ENCODE results near the gene MRPS11. TPM values are rescaled to one million over a fixed set of nuclear protein-coding genes. Genes with fewer than 3 reads are reported as not detected.
"Not testable (repeated sequence)": the region's sequence is repeated elsewhere in the genome, so short reads cannot be mapped to it uniquely, and the experiment has no call there.

The MRPS11 gene
- total RNA-seq, 4 donors from 2014 or later = 4.4 to 32.8 (median 18.9) TPM

DNA sequence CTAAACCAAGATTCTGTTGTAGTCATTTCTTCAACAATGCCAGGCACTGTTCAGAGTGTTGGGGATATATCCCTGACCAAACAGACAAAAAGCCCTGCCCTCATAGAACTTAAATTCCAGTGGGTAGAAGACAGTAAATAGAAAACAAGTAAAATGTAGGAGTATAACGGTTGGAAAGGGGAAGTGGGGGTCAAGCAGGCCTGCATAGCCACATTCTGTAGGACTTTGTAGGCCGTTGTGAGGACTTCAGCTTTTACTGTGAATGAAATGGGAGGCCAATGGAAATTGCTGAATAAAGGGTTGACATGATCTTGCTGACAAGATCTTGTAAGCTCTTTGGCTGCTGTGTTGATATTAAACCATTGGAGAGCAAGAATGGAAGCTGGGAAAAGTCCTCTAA, 1.8 kb downstream of the MRPS11 start:
- H3K27me3 ChIP-seq = no peaks in the 10 kb centered on the region
- H3K4me1 ChIP-seq = no peaks in the 10 kb centered on the region
- no peaks in the 10 kb centered on the region for H3K36me3 ChIP-seq
- no peak for DNase-seq
- no peak overlapping the region for H3K4me3 ChIP-seq
- intact Hi-C loops (cut with DNase I; ENCODE audit: low total_unique reads) = no loop called here
- TF ChIP-seq, protein P1, sequence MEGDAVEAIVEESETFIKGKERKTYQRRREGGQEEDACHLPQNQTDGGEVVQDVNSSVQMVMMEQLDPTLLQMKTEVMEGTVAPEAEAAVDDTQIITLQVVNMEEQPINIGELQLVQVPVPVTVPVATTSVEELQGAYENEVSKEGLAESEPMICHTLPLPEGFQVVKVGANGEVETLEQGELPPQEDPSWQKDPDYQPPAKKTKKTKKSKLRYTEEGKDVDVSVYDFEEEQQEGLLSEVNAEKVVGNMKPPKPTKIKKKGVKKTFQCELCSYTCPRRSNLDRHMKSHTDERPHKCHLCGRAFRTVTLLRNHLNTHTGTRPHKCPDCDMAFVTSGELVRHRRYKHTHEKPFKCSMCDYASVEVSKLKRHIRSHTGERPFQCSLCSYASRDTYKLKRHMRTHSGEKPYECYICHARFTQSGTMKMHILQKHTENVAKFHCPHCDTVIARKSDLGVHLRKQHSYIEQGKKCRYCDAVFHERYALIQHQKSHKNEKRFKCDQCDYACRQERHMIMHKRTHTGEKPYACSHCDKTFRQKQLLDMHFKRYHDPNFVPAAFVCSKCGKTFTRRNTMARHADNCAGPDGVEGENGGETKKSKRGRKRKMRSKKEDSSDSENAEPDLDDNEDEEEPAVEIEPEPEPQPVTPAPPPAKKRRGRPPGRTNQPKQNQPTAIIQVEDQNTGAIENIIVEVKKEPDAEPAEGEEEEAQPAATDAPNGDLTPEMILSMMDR (IDR thresholded peaks at IDR 0.05) = no peak
- no peak for TF ChIP-seq POLR2A (IDR thresholded peaks at IDR 0.05)
- H3K9me3 ChIP-seq = no peaks in the 10 kb centered on the region
- H3K27ac ChIP-seq = no peak overlapping the region

DNA sequence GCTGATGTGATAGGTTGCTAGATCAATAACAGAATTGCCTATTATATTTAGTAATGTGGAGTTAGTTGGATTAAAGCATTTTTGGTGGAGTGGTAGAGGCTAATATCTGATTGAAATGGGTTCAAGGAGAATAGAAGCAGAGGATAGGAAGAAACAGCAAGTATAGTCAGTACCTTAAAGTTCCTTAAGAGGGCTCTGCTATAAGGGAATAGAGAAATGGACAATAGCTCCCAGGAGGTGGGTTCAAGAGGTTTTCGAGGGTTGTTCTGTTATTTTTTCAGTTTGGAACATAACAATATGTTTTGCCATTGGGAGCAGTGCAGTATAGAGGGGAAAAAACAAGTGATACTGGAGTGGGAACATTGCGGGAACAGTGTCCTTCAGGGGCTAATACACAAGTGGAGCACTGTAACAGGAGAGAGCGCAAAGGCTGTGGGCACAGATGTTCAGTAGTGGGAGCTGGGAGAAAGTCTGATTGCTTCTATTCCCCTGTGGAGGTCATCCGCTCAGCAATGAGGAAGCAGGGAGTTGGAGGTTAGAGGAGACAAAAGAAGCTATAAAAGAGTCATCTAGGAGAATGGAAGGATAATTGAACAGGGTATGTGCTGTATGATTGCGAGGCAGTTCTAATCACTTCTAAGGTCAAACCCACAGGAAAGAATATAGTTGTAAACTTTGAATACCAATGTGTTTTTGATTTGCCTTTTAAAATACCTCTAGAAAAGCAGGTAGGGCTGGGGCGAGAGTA, 3.3 kb downstream of the MRPS11 start:
- no peaks in the 10 kb centered on the region for H3K9me3 ChIP-seq
- no peak overlapping the region for H3K27ac ChIP-seq
- intact Hi-C loops (cut with DNase I; ENCODE audit: low total_unique reads) = no loop called here
- no peak overlapping the region for H3K4me3 ChIP-seq
- no peak for TF ChIP-seq POLR2A (IDR thresholded peaks at IDR 0.05)
- TF ChIP-seq, protein P1 (IDR thresholded peaks at IDR 0.05) = no peak
- H3K27me3 ChIP-seq = no peaks in the 10 kb centered on the region
- H3K36me3 ChIP-seq = no peaks in the 10 kb centered on the region
- no peaks in the 10 kb centered on the region for H3K4me1 ChIP-seq
- DNase-seq = no peak

DNA sequence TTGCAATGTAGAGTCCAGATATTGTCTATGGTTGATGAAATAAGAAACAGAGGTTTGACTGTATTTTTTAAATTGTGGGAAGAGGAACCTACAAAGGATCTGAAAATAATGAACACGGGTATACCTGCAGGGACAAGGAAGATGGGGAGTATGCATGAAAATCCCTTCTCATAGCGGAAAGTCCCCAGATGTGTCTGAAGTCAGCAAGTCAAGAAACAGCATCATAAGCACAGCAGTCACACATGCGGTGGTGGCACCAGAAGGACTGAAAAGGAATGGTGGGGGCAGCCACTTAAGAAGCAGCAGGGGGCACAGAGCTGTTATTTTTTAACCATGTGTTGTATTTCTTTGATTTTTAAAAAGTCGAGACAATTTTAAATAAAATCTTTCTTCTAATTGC, 4.7 kb downstream of the MRPS11 start:
- no peaks in the 10 kb centered on the region for H3K36me3 ChIP-seq

DNA sequence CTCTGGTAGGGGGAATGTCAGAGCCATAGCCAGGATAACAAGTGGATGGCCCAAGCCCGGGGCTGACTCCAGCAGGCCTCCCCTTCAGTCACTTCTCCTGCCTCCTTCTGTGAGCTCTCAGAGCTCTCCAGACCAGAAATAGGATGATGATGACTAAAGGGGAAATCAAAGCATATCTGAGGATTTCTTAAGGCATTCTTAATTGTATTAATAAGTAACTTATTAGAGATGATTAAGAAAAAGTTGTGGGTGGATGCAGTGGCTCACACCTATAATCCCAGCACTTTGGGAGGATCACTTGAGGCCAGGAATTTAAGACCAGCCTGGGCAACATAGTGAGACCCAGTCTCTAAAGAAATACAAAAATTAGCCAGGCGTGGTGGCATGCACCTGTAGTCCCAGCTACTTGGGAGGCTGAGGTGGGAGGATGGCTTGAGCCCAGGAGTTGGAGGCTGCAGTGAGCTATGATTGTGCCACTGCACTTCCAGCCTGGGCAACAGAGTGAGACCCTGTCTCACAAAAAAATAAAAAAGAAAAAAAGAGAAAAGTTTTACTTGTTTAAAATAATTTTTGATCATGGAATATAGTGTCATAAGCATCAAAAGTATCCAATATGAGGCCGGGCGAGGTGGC, 6.3 kb downstream of the MRPS11 start:
- intact Hi-C loops (cut with DNase I; ENCODE audit: low total_unique reads); H3K36me3 ChIP-seq; DNase-seq: not testable (repeated sequence)

More for the DNA sequence above, 4.7 kb downstream of the MRPS11 start:
- no peak for TF ChIP-seq POLR2A (IDR thresholded peaks at IDR 0.05)
- TF ChIP-seq, protein P1 (IDR thresholded peaks at IDR 0.05) = no peak
- Histone ChIP-seq H3K27me3 (no peaks in the 10 kb centered on the region), H3K4me3 (no peak overlapping the region), H3K4me1 (no peaks in the 10 kb centered on the region), H3K9me3 (no peaks in the 10 kb centered on the region), H3K27ac (no peak overlapping the region)
- intact Hi-C loops (cut with DNase I; ENCODE audit: low total_unique reads) = no loop called here
- no peak for DNase-seq

DNA sequence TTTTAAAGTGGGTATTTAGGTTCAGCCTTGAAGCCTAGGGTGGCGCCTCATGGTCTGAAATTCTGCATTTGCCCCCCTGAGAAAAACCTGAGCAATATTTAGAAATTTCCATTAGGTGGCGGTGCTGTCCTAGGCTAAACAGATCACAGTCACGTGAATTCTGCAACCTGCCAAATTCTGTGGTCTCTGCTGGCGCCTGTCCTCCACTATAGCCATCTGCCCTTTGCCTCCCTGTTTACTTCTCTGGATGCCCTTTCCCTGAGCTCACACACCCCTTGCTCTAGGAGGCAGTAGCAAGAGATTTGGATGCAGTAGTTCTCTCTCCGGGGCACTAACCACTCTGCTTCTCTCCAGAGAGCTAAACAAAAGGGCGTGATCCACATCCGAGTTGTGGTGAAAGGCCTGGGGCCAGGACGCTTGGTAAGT, 9.1 kb downstream of the MRPS11 start:
- intact Hi-C loops (cut with DNase I; ENCODE audit: low total_unique reads) = no loop called here
- Histone ChIP-seq H3K9me3 (no peaks in the 10 kb centered on the region), H3K27me3 (no peaks in the 10 kb centered on the region), H3K36me3 (no peaks in the 10 kb centered on the region), H3K4me3 (no peak overlapping the region), H3K27ac (no peak overlapping the region), H3K4me1 (no peaks in the 10 kb centered on the region)
- DNase-seq = peak; percentile 46 to 50
- TF ChIP-seq, protein P1 (IDR thresholded peaks at IDR 0.05) = peak; percentile 53 to 71 (median 56)
- TF ChIP-seq POLR2A (IDR thresholded peaks at IDR 0.05) = no peak

More for the DNA sequence above, 6.3 kb downstream of the MRPS11 start:
- H3K27ac ChIP-seq, H3K9me3 ChIP-seq, H3K4me1 ChIP-seq, H3K27me3 ChIP-seq, H3K4me3 ChIP-seq: not testable (repeated sequence)

Measured in uterus (tissue), 4 donors.